ENCODE data around the gene MAP2K7.
"Not testable (repeated sequence)": the region's sequence is repeated elsewhere in the genome, so short reads cannot be mapped to it uniquely, and the experiment has no call there.

Gene MAP2K7

GRCh38 chr19:7932276-7932929, 28.7 kb downstream of the MAP2K7 start:
- DNase-seq, result no peak

GRCh38 chr19:7932930-7933300, 29.2 kb downstream of the MAP2K7 start:
- no peak for DNase-seq

GRCh38 chr19:7933411-7933810, 29.7 kb downstream of the MAP2K7 start:
- no peak for DNase-seq

- no peak for DNase-seq
Measured at GRCh38 chr19:7933828-7934725, 30.4 kb downstream of the MAP2K7 start.

- DNase-seq, result no peak
Measured at GRCh38 chr19:7934766-7935165, 31.1 kb downstream of the MAP2K7 start.

- no peak for DNase-seq
Measured at GRCh38 chr19:7940841-7941240, 37.2 kb downstream of the MAP2K7 start.

GRCh38 chr19:7941895-7942596, 38.4 kb downstream of the MAP2K7 start:
- no peak for DNase-seq

- DNase-seq, result no peak
Measured at GRCh38 chr19:7942981-7943443, 39.3 kb downstream of the MAP2K7 start.

GRCh38 chr19:7943444-7944176, 39.9 kb downstream of the MAP2K7 start, which contains the start of gene TIMM44:
TSS of gene TIMM44 (minus strand) at chr19:7943666. CDS start at chr19:7943651, 15 bp downstream.
- DNase-seq, result peak; percentile 98

- peak; percentile 95 for DNase-seq
Measured at GRCh38 chr19:7944177-7944761, 40.6 kb downstream of the MAP2K7 start.

GRCh38 chr19:7947939-7948338, 44.3 kb downstream of the MAP2K7 start:
- DNase-seq, result no peak

- no peak for DNase-seq
Measured at GRCh38 chr19:7953060-7953459, 49.4 kb downstream of the MAP2K7 start.

GRCh38 chr19:7953576-7953975, 49.9 kb downstream of the MAP2K7 start:
- no peak for DNase-seq

- DNase-seq, result no peak
Measured at GRCh38 chr19:7955696-7956095, 52.0 kb downstream of the MAP2K7 start.

- no peak for DNase-seq
Measured at GRCh38 chr19:7959211-7959610, 55.5 kb downstream of the MAP2K7 start.

- not testable (repeated sequence) for DNase-seq
Measured at GRCh38 chr19:7961082-7961481, 57.4 kb downstream of the MAP2K7 start.

GRCh38 chr19:7961920-7962626, 58.4 kb downstream of the MAP2K7 start:
- DNase-seq, result no peak

GRCh38 chr19:7962644-7963268, 59.1 kb downstream of the MAP2K7 start:
- no peak for DNase-seq

GRCh38 chr19:7963566-7963965, 59.9 kb downstream of the MAP2K7 start:
- no peak for DNase-seq
